Activated T-cell treated with anti-CD3 and anti-CD28 coated beads, Interleukin-2, amount 50 U/mL, for 72 hours (primary cell): ENCODE measurements around the gene BLOC1S5. TPM values are rescaled to one million over a fixed set of nuclear protein-coding genes. Genes with fewer than 3 reads are reported as not detected.

Source experiments
- total RNA-seq, 2 donors: library from RNA; stranded (reverse); gene quantifications; one replicate each; pipeline ENCODE4 v1.2.3, GENCODE V29; 2022

Gene BLOC1S5
- total RNA-seq, 2 donors from 2014 or later, result 25.9 to 37.1 TPM

Other genes with a start within 250 kb of the BLOC1S5 start
- 10 to 100 TPM; 40.3 to 42.0 TPM for gene TXNDC5, start 153.6 kb downstream of the BLOC1S5 start, total RNA-seq
- 10 to 100 TPM; 39.3 to 49.5 TPM for gene EEF1E1, start 38.2 kb upstream of the BLOC1S5 start, total RNA-seq